A673 (cell line): ENCODE data around the gene PLPP1.

Source experiments
- EZH2 ChIP-seq: fragments of 200-600 bp; sonication (generic); IDR thresholded peaks from 2 replicates; pipeline ENCODE4 v1.6.1; 2017; ENCODE audit warnings: borderline replicate concordance, low read depth, mild to moderate bottlenecking, mixed read lengths, antibody characterized with exemption, low read length; ENCODE audit not compliant: poor library complexity, severe bottlenecking
- TF ChIP-seq, protein P1 (sequence below): fragments of 300-800, 200-600 bp; sonication (generic); conservative IDR thresholded peaks from 2 replicates; pipeline ENCODE4 v1.5.1; 2017; ENCODE audit warnings: low read depth, mild to moderate bottlenecking, antibody characterized with exemption, low read length, moderate library complexity, mixed read lengths

DNA sequence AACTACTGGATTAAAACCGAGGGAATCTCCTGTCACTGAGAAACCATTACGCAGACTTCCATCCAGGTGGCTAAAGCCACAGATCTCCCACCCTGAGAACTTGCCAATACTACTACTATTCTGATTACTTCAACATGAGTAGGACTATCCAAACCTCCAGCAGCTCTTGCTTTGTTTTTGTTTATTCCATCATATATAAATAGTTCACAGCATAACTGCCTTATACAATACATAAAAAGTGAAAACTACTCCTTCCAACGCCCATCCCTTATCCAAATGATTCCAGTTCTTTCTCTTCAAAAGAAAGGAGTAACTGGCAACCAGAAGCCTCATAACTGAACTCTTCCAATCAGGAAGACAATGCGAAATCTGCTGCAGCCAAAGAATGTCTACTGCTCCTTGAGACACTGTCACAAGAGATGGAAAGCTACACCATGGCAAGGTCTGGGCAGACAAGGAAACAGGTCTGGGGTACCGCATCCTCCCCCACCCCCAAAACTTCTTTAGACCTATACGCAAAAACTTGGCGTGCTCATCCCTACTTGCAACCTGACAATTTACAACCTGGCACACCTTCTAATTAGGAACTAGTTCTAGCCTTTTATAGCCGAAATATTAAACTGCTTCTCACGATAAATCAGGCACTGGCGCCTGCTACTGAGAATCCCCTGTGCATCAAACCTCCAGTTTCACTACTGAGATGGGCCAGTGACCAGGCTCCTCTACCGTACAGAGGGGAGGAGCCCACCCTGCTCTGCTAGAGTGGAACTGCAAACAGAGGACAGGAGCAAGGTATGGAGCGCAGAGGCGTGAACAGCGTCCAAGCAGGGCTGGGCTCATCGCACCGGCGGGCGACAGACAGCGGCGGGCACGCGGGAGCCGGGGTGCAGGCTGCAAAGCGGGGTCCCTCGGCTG lies 986 bp downstream of the PLPP1 start:
- TF ChIP-seq, protein P1, sequence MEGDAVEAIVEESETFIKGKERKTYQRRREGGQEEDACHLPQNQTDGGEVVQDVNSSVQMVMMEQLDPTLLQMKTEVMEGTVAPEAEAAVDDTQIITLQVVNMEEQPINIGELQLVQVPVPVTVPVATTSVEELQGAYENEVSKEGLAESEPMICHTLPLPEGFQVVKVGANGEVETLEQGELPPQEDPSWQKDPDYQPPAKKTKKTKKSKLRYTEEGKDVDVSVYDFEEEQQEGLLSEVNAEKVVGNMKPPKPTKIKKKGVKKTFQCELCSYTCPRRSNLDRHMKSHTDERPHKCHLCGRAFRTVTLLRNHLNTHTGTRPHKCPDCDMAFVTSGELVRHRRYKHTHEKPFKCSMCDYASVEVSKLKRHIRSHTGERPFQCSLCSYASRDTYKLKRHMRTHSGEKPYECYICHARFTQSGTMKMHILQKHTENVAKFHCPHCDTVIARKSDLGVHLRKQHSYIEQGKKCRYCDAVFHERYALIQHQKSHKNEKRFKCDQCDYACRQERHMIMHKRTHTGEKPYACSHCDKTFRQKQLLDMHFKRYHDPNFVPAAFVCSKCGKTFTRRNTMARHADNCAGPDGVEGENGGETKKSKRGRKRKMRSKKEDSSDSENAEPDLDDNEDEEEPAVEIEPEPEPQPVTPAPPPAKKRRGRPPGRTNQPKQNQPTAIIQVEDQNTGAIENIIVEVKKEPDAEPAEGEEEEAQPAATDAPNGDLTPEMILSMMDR = no peak
- TF ChIP-seq EZH2 = no peak
